ENCODE results near the gene CAMKMT.

Gene CAMKMT

DNA sequence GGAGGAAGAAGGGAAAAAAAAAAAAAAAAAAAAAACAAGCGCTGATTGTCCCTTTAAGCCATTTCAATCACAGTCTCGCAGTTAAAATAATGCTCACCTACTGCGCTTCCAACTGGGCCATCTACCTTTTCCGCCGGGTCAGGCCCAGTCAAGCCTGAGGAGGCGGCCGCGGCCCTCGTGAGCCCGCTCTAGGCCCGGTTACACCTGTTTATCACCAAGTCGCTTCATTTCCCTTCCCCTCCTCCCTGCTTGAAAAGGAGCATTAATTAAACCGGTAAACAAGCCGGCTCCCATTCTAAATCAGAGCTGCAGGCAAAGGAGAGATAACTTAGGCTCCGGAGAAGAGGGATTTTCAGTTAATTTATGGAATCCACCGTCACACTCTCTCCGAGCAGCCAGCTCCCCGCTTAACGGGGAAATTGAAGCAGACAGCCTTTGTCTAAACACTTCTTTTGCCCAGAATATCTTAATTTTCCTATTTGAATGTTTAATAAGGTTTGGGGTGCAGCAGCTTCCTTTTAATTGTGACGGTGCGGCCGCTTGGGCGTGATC is 439.6 kb downstream of the CAMKMT start:
- DNase-seq (ENCODE audit: low read depth in 2 of 2), result no peak

- no peak for DNase-seq (ENCODE audit: low read depth in 2 of 2)
Measured at GRCh38 chr2:44801841-44802776, 440.4 kb downstream of the CAMKMT start.

GRCh38 chr2:44802777-44803424 is 441.2 kb downstream of the CAMKMT start:
- no peak for DNase-seq (ENCODE audit: low read depth in 2 of 2)

GRCh38 chr2:44804406-44805265 is 442.9 kb downstream of the CAMKMT start:
- no peak for DNase-seq (ENCODE audit: low read depth in 2 of 2)

GRCh38 chr2:44805401-44806235 is 443.9 kb downstream of the CAMKMT start:
- no peak for DNase-seq (ENCODE audit: low read depth in 2 of 2)

DNA sequence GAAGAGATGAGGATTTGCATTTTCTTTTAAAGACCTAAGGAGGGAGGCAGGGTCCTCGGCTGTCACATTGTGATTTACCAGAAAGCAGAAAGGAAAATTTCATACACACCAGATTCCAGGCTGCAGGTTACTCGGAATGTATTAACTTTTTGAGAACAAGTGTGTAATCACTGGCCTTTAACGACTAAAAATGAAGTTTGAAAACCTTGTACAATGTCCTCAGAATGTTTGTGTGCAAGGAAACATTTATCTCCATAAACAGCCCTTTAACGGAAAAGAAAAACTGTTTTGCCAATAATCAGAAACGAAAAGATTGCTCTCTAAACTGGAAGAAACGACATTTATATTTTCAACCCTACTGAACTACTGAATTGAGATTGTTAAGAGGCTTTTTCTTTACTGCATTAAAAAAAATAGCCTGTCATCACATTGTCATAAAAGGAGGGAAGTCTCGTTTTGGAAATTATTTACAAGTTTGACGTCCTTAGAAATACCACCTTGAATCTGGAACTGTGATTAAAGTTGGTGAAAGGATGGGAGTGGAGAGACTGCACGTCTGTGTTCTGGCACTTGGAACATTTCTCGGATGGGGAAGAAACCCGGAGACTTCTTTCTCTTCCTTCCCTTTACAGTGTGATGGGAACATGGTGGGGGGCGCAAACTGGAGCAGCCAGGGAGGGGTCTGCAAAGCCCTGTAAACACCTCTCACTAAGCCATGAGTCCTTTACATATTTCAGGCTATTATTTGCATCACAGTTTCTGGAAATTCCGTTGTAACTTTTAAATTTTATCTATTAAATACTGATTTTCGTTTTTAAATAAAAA is 445.7 kb downstream of the CAMKMT start:
- no peak for DNase-seq (ENCODE audit: low read depth in 2 of 2)

- no peak for DNase-seq (ENCODE audit: low read depth in 2 of 2)
Measured at GRCh38 chr2:44810892-44811530, 449.3 kb downstream of the CAMKMT start.

DNA sequence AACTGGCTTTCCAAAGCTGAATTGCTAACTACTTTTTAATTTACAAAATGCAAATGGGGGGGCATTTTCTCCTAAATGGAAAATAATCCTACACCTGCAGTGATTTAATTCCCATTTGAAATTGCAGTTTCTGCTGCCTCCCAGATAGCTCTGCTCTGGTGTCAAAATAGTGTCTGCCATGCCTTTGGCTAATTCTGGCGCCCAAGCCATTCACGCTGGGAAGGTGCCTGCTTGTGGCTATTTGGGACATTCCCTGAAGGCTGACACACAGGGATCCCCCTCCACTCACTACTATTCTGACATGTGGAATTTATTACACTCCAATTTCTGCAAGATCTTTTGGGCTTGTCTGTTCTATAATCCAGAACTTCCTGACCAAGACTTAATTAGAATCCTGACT is 451.4 kb downstream of the CAMKMT start:
- no peak for DNase-seq (ENCODE audit: low read depth in 2 of 2)

DNA sequence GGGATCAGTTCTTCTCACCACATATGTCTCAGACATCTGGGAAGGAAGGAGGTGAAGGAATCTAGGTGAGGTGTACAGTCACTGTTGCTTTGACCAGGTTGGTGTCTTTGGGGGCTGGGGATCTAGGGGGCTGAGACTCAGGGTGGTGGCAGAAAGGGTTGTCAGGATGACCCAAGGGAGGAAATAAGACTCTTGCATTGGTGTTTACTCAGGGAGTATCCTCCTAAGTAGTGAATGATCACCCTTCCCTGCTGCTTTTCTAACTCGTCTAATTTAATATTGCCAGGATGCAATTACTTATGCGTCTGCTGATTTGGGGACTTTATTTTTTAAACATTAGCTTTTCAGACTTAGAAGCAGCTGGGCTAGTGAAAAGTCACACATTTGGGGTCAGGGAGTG is 451.9 kb downstream of the CAMKMT start:
- no peak for DNase-seq (ENCODE audit: low read depth in 2 of 2)

- DNase-seq (ENCODE audit: low read depth in 2 of 2), result no peak
Measured at GRCh38 chr2:44817256-44817655, 455.5 kb downstream of the CAMKMT start.

- DNase-seq (ENCODE audit: low read depth in 2 of 2), result no peak
Measured at GRCh38 chr2:44817673-44818335, 456.1 kb downstream of the CAMKMT start.

DNA sequence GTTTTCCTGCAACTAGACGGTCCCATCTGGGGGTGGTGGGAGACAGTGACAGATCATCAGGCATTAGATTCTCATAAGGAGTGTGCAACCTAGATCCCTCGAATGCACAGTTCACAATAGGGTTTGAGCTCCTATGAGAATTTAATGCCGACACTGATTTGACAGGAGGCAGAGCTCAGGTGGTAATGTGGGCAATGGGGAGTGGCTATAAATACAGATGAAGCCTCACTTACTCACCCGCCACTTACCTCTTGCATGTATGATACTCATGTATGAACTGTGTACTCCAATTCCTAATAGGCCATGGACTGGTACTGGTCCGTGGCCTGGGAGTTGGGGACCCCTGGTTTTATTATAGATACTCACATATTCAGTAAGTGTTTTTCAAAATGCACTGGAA is 457.3 kb downstream of the CAMKMT start:
- DNase-seq (ENCODE audit: low read depth in 2 of 2), result no peak

DNA sequence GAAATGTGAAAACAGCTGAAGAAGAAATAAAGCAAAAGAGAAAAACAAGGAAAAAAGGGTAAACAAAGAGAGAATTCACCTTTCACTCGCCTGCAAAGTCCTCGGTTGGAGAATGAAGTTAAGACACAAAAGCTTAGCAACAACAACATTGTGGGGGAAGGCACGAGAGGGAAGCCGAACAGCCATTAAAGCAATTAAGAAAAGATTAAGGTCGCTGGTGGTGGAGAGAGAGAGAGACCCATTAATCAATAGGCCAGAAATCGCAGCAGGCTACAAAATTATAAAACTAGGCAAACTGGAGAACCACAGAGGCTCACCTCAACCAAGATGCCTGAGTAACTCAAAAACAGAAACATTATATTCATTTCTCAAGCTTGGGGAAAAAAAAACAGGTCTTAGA is 459.8 kb downstream of the CAMKMT start:
- DNase-seq (ENCODE audit: low read depth in 2 of 2), result no peak

- DNase-seq (ENCODE audit: low read depth in 2 of 2), result no peak
Measured at GRCh38 chr2:44822174-44822573, 460.4 kb downstream of the CAMKMT start.
